Measurements from ENCODE around the gene CELF5.

DNA sequence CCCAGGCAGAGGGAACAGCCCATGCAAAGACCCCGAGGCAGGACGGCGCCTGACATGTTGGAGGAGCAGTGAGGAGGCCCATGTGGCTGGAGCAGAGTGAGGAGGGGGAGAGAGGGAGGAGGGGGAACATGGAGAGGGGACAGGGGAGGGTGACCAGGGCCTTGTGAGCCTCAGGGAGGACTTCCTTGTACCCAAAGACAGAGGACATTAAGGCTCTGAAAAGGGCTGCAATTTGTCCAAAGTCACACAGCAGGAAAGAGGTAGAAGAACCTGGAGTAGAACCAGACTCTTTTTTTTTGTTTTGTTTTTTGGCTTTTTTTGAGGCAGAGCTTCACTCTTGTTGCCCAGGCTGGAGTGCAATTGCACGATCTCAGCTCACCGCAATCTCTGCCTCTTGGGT, 67.2 kb downstream of the CELF5 start:
- TF ChIP-seq, protein P1, sequence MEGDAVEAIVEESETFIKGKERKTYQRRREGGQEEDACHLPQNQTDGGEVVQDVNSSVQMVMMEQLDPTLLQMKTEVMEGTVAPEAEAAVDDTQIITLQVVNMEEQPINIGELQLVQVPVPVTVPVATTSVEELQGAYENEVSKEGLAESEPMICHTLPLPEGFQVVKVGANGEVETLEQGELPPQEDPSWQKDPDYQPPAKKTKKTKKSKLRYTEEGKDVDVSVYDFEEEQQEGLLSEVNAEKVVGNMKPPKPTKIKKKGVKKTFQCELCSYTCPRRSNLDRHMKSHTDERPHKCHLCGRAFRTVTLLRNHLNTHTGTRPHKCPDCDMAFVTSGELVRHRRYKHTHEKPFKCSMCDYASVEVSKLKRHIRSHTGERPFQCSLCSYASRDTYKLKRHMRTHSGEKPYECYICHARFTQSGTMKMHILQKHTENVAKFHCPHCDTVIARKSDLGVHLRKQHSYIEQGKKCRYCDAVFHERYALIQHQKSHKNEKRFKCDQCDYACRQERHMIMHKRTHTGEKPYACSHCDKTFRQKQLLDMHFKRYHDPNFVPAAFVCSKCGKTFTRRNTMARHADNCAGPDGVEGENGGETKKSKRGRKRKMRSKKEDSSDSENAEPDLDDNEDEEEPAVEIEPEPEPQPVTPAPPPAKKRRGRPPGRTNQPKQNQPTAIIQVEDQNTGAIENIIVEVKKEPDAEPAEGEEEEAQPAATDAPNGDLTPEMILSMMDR (IDR thresholded peaks at IDR 0.05), result no peak
- TF ChIP-seq POLR2AphosphoS5 (IDR thresholded peaks at IDR 0.05; ENCODE audit: low read depth, low read length), result no peak
- TF ChIP-seq, protein P2, sequence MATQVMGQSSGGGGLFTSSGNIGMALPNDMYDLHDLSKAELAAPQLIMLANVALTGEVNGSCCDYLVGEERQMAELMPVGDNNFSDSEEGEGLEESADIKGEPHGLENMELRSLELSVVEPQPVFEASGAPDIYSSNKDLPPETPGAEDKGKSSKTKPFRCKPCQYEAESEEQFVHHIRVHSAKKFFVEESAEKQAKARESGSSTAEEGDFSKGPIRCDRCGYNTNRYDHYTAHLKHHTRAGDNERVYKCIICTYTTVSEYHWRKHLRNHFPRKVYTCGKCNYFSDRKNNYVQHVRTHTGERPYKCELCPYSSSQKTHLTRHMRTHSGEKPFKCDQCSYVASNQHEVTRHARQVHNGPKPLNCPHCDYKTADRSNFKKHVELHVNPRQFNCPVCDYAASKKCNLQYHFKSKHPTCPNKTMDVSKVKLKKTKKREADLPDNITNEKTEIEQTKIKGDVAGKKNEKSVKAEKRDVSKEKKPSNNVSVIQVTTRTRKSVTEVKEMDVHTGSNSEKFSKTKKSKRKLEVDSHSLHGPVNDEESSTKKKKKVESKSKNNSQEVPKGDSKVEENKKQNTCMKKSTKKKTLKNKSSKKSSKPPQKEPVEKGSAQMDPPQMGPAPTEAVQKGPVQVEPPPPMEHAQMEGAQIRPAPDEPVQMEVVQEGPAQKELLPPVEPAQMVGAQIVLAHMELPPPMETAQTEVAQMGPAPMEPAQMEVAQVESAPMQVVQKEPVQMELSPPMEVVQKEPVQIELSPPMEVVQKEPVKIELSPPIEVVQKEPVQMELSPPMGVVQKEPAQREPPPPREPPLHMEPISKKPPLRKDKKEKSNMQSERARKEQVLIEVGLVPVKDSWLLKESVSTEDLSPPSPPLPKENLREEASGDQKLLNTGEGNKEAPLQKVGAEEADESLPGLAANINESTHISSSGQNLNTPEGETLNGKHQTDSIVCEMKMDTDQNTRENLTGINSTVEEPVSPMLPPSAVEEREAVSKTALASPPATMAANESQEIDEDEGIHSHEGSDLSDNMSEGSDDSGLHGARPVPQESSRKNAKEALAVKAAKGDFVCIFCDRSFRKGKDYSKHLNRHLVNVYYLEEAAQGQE (IDR thresholded peaks at IDR 0.05; ENCODE audit: insufficient read depth in 1 of 2, low read depth in 2 of 2, low read length in 1 of 2), result no peak
